Measurements from ENCODE around the gene SHROOM3. TPM values are rescaled to one million over a fixed set of nuclear protein-coding genes. Genes with fewer than 3 reads are reported as not detected.

The SHROOM3 gene
- total and polyA plus RNA-seq, 2 donors (not counting 1 experiment from before 2014, with no cell fraction given) = 0.91 to 1.5 TPM

DNA sequence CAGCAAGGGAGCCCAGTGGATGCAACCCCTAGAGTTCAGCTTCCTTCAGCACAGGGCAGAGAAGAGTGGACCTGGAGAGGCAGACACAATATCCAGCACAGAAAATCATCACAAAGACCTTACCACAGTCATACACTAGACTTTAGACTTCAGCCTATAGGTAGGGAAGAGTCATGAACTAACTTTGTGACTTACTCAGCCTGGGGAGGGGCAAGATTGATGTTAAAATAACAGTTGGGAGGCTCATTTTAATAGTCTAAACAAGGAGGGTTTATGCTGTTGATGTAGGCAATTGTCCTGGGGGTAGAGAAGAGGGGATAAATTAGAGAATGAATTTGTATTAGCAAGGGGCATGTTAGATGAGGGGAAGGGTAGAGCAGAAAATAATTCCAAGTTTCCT is 338.7 kb downstream of the SHROOM3 start:
- ChIA-PET CTCF (interaction anchor here (0.7 kb wide), 1 partner anchor 20 kb away, joined by 3 read pairs; no protein-coding TSS in a partner anchor), POLR2A (no interaction called here)
- no peaks in the 10 kb centered on the region for H3K4me1 ChIP-seq (ENCODE audit: control insufficient read depth in 2 of 2, insufficient read depth in 2 of 2, low read length in 2 of 2)
- Mint-ChIP-seq H3K27me3 (peaks cover 4% of the 10 kb centered on the region), H3K4me1 (peaks cover 5% of the 10 kb centered on the region), H3K27ac (no peak overlapping the region), H3K4me3 (no peak overlapping the region), H3K9me3 (ENCODE audit: insufficient read depth) (no peaks in the 10 kb centered on the region)
- no peaks in the 10 kb centered on the region for H3K27me3 ChIP-seq (replicated peaks in 1 of 4; ENCODE audit: control extremely low read depth in 1 of 4, control insufficient read depth in 3 of 4, insufficient read depth in 4 of 4, low read length in 3 of 4)
- ATAC-seq (ENCODE audit: low read depth) = no peak
- no peak overlapping the region for H2AFZ ChIP-seq (ENCODE audit: insufficient read depth, low read depth, low read length, poor library complexity, severe bottlenecking)
- H3K9me3 ChIP-seq (ENCODE audit: control extremely low read depth in 1 of 3, control insufficient read depth in 2 of 3, insufficient read depth in 1 of 3, low read length in 2 of 3) = no peaks in the 10 kb centered on the region
- no peaks in the 10 kb centered on the region for H4K20me1 ChIP-seq (ENCODE audit: control insufficient read depth, insufficient read depth, low read length, poor library complexity, severe bottlenecking)
- no peaks in the 10 kb centered on the region for H3K36me3 ChIP-seq (replicated peaks in 1 of 2; ENCODE audit: control extremely low read depth in 1 of 2, control insufficient read depth in 1 of 2, extremely low read depth in 1 of 2, insufficient read depth in 2 of 2, low read length in 1 of 2)
- H3K4me2 ChIP-seq (replicated peaks; ENCODE audit: low read depth, low read length, poor library complexity, severe bottlenecking) = no peak overlapping the region
- DNase-seq = no peak
- H3K79me2 ChIP-seq (ENCODE audit: control insufficient read depth, insufficient read depth, low read length) = no peaks in the 10 kb centered on the region
- H3K4me3 ChIP-seq (ENCODE audit: control extremely low read depth in 1 of 5, extremely low read depth in 1 of 5, insufficient read depth in 1 of 5, low read depth in 2 of 5, low read length in 4 of 5) = no peak overlapping the region
- no peak overlapping the region for H3K9ac ChIP-seq (ENCODE audit: low read length)
- no peak for TF ChIP-seq EZH2 (IDR thresholded peaks at IDR 0.05; ENCODE audit: borderline replicate concordance, insufficient read depth, low read depth, low read length, poor library complexity, severe bottlenecking)
- TF ChIP-seq, protein P1, sequence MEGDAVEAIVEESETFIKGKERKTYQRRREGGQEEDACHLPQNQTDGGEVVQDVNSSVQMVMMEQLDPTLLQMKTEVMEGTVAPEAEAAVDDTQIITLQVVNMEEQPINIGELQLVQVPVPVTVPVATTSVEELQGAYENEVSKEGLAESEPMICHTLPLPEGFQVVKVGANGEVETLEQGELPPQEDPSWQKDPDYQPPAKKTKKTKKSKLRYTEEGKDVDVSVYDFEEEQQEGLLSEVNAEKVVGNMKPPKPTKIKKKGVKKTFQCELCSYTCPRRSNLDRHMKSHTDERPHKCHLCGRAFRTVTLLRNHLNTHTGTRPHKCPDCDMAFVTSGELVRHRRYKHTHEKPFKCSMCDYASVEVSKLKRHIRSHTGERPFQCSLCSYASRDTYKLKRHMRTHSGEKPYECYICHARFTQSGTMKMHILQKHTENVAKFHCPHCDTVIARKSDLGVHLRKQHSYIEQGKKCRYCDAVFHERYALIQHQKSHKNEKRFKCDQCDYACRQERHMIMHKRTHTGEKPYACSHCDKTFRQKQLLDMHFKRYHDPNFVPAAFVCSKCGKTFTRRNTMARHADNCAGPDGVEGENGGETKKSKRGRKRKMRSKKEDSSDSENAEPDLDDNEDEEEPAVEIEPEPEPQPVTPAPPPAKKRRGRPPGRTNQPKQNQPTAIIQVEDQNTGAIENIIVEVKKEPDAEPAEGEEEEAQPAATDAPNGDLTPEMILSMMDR (IDR thresholded peaks at IDR 0.05) = no peak
- H3K27ac ChIP-seq (ENCODE audit: low read length in 2 of 2) = no peak overlapping the region
- intact Hi-C loops (cut with micrococcal nuclease) = no loop called here

DNA sequence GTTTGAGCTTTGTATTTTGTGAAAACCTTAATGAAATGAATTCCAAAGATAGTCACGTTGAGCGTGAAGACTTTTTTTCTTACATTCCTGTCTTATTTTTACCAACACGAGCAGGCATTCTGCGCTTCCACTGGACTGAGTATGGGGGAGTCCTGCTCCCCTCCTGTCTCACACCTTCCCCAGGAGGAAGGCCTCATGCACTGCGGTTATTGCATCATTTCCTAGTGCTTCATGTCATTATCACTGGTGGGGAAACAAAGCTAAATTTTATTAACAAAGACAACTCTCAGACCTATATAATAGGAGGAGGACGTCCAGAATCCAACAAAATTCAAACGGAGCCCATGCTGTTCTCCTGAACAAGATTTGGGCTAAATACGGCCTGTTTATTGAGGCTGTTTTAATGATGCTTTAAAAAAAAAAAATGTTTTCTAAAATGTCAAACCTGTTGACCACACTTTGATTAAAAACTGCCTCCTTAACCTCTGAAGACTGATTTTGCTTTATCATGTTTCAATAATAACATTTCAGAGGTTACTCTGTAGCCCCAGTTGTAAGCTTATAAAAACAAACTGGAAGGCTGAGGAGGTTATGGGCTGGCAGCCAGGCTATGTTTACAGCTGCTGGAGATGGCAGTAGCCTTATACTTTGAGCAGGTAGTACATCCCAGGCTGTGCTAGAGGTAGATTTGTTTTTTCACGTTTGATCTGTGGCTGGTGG is 344.9 kb downstream of the SHROOM3 start:
- intact Hi-C loops (cut with micrococcal nuclease) = no loop called here
- 92% methylated on average over 4 of the region's 9 CpGs for WGBS (ENCODE audit: insufficient coverage)
- Mint-ChIP-seq H3K27ac (no peak overlapping the region), H3K9me3 (ENCODE audit: insufficient read depth) (no peaks in the 10 kb centered on the region), H3K4me3 (no peak overlapping the region), H3K4me1 (no peaks in the 10 kb centered on the region), H3K27me3 (peaks cover 4% of the 10 kb centered on the region)
- no peak for ATAC-seq (ENCODE audit: low read depth)
- no peaks in the 10 kb centered on the region for H3K4me1 ChIP-seq (ENCODE audit: control insufficient read depth in 2 of 2, insufficient read depth in 2 of 2, low read length in 2 of 2)
- H3K36me3 ChIP-seq (replicated peaks in 1 of 2; ENCODE audit: control extremely low read depth in 1 of 2, control insufficient read depth in 1 of 2, extremely low read depth in 1 of 2, insufficient read depth in 2 of 2, low read length in 1 of 2) = no peaks in the 10 kb centered on the region
- no peaks in the 10 kb centered on the region for H3K79me2 ChIP-seq (ENCODE audit: control insufficient read depth, insufficient read depth, low read length)
- no peak overlapping the region for H3K4me3 ChIP-seq (ENCODE audit: control extremely low read depth in 1 of 5, extremely low read depth in 1 of 5, insufficient read depth in 1 of 5, low read depth in 2 of 5, low read length in 4 of 5)
- no peak overlapping the region for H3K4me2 ChIP-seq (replicated peaks; ENCODE audit: low read depth, low read length, poor library complexity, severe bottlenecking)
- no peaks in the 10 kb centered on the region for H3K27me3 ChIP-seq (replicated peaks in 1 of 4; ENCODE audit: control extremely low read depth in 1 of 4, control insufficient read depth in 3 of 4, insufficient read depth in 4 of 4, low read length in 3 of 4)
- H3K9ac ChIP-seq (ENCODE audit: low read length) = no peak overlapping the region
- ChIA-PET CTCF (no interaction called here), POLR2A (no interaction called here)
- H4K20me1 ChIP-seq (ENCODE audit: control insufficient read depth, insufficient read depth, low read length, poor library complexity, severe bottlenecking) = no peaks in the 10 kb centered on the region
- H2AFZ ChIP-seq (ENCODE audit: insufficient read depth, low read depth, low read length, poor library complexity, severe bottlenecking) = no peak overlapping the region
- no peak overlapping the region for H3K27ac ChIP-seq (ENCODE audit: low read length in 2 of 2)
- no peak for DNase-seq
- no peak for TF ChIP-seq EZH2 (IDR thresholded peaks at IDR 0.05; ENCODE audit: borderline replicate concordance, insufficient read depth, low read depth, low read length, poor library complexity, severe bottlenecking)
- TF ChIP-seq, protein P1 (IDR thresholded peaks at IDR 0.05) = no peak
- H3K9me3 ChIP-seq (ENCODE audit: control extremely low read depth in 1 of 3, control insufficient read depth in 2 of 3, insufficient read depth in 1 of 3, low read length in 2 of 3) = no peaks in the 10 kb centered on the region
